SKM-1 treated with dmso at 0.1 percent for 144 hours (cell line): ENCODE data around the gene FOXB2.
"Not testable (repeated sequence)": the region's sequence is repeated elsewhere in the genome, so short reads cannot be mapped to it uniquely, and the experiment has no call there.

Source experiments
- DNase-seq: peaks from one replicate; lab custom pipeline; 2025; ENCODE audit not compliant: unreplicated experiment; lab: John Stamatoyannopoulos, UW

The FOXB2 gene

GRCh38 chr9:77019236-77019925 is at the start of gene FOXB2:
FOXB2 (plus strand) TSS chr9:77019655; CDS start chr9:77019655, 0 bp downstream.
- no peak for DNase-seq

- DNase-seq: no peak
These were observed 49.7 kb upstream of the FOXB2 start for GRCh38 chr9:76969716-76970115.

GRCh38 chr9:76978831-76979230 is 40.6 kb upstream of the FOXB2 start:
- DNase-seq: not testable (repeated sequence)

- DNase-seq: no peak
These were observed 38.9 kb upstream of the FOXB2 start for GRCh38 chr9:76980566-76980965.

GRCh38 chr9:76984486-76984885 is 35.0 kb upstream of the FOXB2 start:
- no peak for DNase-seq

GRCh38 chr9:76985581-76985980 is 33.9 kb upstream of the FOXB2 start:
- DNase-seq: no peak

- peak; percentile 2 for DNase-seq
These were observed 31.8 kb upstream of the FOXB2 start for GRCh38 chr9:76987594-76988200.

- DNase-seq: no peak
These were observed 30.5 kb upstream of the FOXB2 start for GRCh38 chr9:76988941-76989340.

GRCh38 chr9:76989501-76989900 is 30.0 kb upstream of the FOXB2 start:
- DNase-seq: no peak

- no peak for DNase-seq
These were observed 22.8 kb upstream of the FOXB2 start for GRCh38 chr9:76996700-76997099.

- DNase-seq: no peak
These were observed 20.2 kb upstream of the FOXB2 start for GRCh38 chr9:76999261-76999660.

GRCh38 chr9:77000330-77000729 is 19.1 kb upstream of the FOXB2 start:
- DNase-seq: no peak

- no peak for DNase-seq
These were observed 16.1 kb upstream of the FOXB2 start for GRCh38 chr9:77003366-77003765.

- no peak for DNase-seq
These were observed 14.2 kb upstream of the FOXB2 start for GRCh38 chr9:77005216-77005615.

GRCh38 chr9:77010527-77010926 is 8.9 kb upstream of the FOXB2 start:
- DNase-seq: no peak

- DNase-seq: peak; percentile 12
These were observed 7.3 kb upstream of the FOXB2 start for GRCh38 chr9:77011973-77012821.

- DNase-seq: no peak
These were observed 6.1 kb upstream of the FOXB2 start for GRCh38 chr9:77013206-77013931.

- no peak for DNase-seq
These were observed 5.4 kb upstream of the FOXB2 start for GRCh38 chr9:77013932-77014596.

GRCh38 chr9:77014597-77015263 is 4.7 kb upstream of the FOXB2 start:
- DNase-seq: no peak
